Measurements from ENCODE around the gene SNX25. TPM values are rescaled to one million over a fixed set of nuclear protein-coding genes. Genes with fewer than 3 reads are reported as not detected.
"Not testable (repeated sequence)": the region's sequence is repeated elsewhere in the genome, so short reads cannot be mapped to it uniquely, and the experiment has no call there.

SNX25 gene
- total and polyA plus RNA-seq, 2 donors (not counting 1 experiment from before 2014, with no cell fraction given), result 12.0 to 77.6 TPM

- no peaks in the 10 kb centered on the region for H4K20me1 ChIP-seq (ENCODE audit: control insufficient read depth, insufficient read depth, low read length, poor library complexity, severe bottlenecking)
- Mint-ChIP-seq H3K4me3 (peak overlapping the region; percentile 97), H3K27me3 (no peaks in the 10 kb centered on the region), H3K4me1 (peaks cover 50% of the 10 kb centered on the region), H3K9me3 (ENCODE audit: insufficient read depth) (no peaks in the 10 kb centered on the region), H3K27ac (peak overlapping the region; percentile 89)
- peaks cover 61% of the 10 kb centered on the region for H3K79me2 ChIP-seq (ENCODE audit: control insufficient read depth, insufficient read depth, low read length)
- H3K9ac ChIP-seq (ENCODE audit: low read length), result peak overlapping the region; percentile 75
- H3K27me3 ChIP-seq (replicated peaks in 1 of 4; ENCODE audit: control extremely low read depth in 1 of 4, control insufficient read depth in 3 of 4, insufficient read depth in 4 of 4, low read length in 3 of 4), result no peaks in the 10 kb centered on the region
- peaks cover 34 to 50% of the 10 kb centered on the region in 2 donors for H3K4me1 ChIP-seq (ENCODE audit: control insufficient read depth in 2 of 2, insufficient read depth in 2 of 2, low read length in 2 of 2)
- intact Hi-C loops (cut with micrococcal nuclease), result loop anchor here (2.0 to 5.0 kb wide), 5 partner anchors 192 to 1697 kb away; partner anchors contain the start of genes ACSL1, ANKRD37, ING2 and IRF2
- peak; percentile 40 for DNase-seq
- H3K4me3 ChIP-seq (ENCODE audit: control extremely low read depth in 1 of 5, extremely low read depth in 1 of 5, insufficient read depth in 1 of 5, low read depth in 2 of 5, low read length in 4 of 5), result peak overlapping the region; percentile 58 to 73 (median 71)
- no peaks in the 10 kb centered on the region for H3K9me3 ChIP-seq (ENCODE audit: control extremely low read depth in 1 of 3, control insufficient read depth in 2 of 3, insufficient read depth in 1 of 3, low read length in 2 of 3)
- H3K27ac ChIP-seq (ENCODE audit: low read length in 2 of 2), result peak overlapping the region; percentile 76 to 90
- ChIA-PET POLR2A (no interaction called here), CTCF (interaction anchor here (0.9 to 1.1 kb wide), 2 partner anchors 21 to 61 kb away, joined by 3 read pairs; partner anchors contain the start of gene SLC25A4)
- ATAC-seq (ENCODE audit: low read depth), result no peak
- WGBS (ENCODE audit: insufficient coverage), result 20% methylated on average over 1 of the region's 14 CpGs
- peak overlapping the region; percentile 88 for H2AFZ ChIP-seq (ENCODE audit: insufficient read depth, low read depth, low read length, poor library complexity, severe bottlenecking)
- H3K36me3 ChIP-seq (replicated peaks in 1 of 2; ENCODE audit: control extremely low read depth in 1 of 2, control insufficient read depth in 1 of 2, extremely low read depth in 1 of 2, insufficient read depth in 2 of 2, low read length in 1 of 2), result no peaks in the 10 kb centered on the region
- TF ChIP-seq CTCF (IDR thresholded peaks at IDR 0.05) (no peak), EZH2 (IDR thresholded peaks at IDR 0.05; ENCODE audit: borderline replicate concordance, insufficient read depth, low read depth, low read length, poor library complexity, severe bottlenecking) (no peak)
- peak overlapping the region; percentile 80 for H3K4me2 ChIP-seq (replicated peaks; ENCODE audit: low read depth, low read length, poor library complexity, severe bottlenecking)
Observed at GRCh38 chr4:185204238-185204910, 5.0 kb upstream of the SNX25 start.

- peak overlapping the region in 1 of 5 experiments; percentile 73 for H3K4me3 ChIP-seq (ENCODE audit: control extremely low read depth in 1 of 5, extremely low read depth in 1 of 5, insufficient read depth in 1 of 5, low read depth in 2 of 5, low read length in 4 of 5)
- peak overlapping the region; percentile 80 for H3K4me2 ChIP-seq (replicated peaks; ENCODE audit: low read depth, low read length, poor library complexity, severe bottlenecking)
- H3K9me3 ChIP-seq (ENCODE audit: control extremely low read depth in 1 of 3, control insufficient read depth in 2 of 3, insufficient read depth in 1 of 3, low read length in 2 of 3); H3K36me3 ChIP-seq (replicated peaks in 1 of 2; ENCODE audit: control extremely low read depth in 1 of 2, control insufficient read depth in 1 of 2, extremely low read depth in 1 of 2, insufficient read depth in 2 of 2, low read length in 1 of 2); H3K27me3 ChIP-seq (replicated peaks in 1 of 4; ENCODE audit: control extremely low read depth in 1 of 4, control insufficient read depth in 3 of 4, insufficient read depth in 4 of 4, low read length in 3 of 4); H3K9me3 Mint-ChIP-seq (ENCODE audit: insufficient read depth); H4K20me1 ChIP-seq (ENCODE audit: control insufficient read depth, insufficient read depth, low read length, poor library complexity, severe bottlenecking); POLR2A ChIA-PET; ATAC-seq (ENCODE audit: low read depth); DNase-seq; H3K27me3 Mint-ChIP-seq; H2AFZ ChIP-seq (ENCODE audit: insufficient read depth, low read depth, low read length, poor library complexity, severe bottlenecking): not testable (repeated sequence)
- peak overlapping the region; percentile 75 for H3K9ac ChIP-seq (ENCODE audit: low read length)
- peaks cover 34 to 50% of the 10 kb centered on the region in 2 donors for H3K4me1 ChIP-seq (ENCODE audit: control insufficient read depth in 2 of 2, insufficient read depth in 2 of 2, low read length in 2 of 2)
- peak overlapping the region; percentile 97 for H3K4me3 Mint-ChIP-seq
- peak overlapping the region in 1 of 2 donors; percentile 90 for H3K27ac ChIP-seq (ENCODE audit: low read length in 2 of 2)
- CTCF ChIA-PET, result interaction anchor here (0.9 to 1.1 kb wide), 2 partner anchors 21 to 62 kb away, joined by 3 read pairs; partner anchors contain the start of gene SLC25A4
- H3K4me1 Mint-ChIP-seq, result peaks cover 50% of the 10 kb centered on the region
- WGBS (ENCODE audit: insufficient coverage), result 91% methylated on average over 9 of the region's 13 CpGs
- intact Hi-C loops (cut with micrococcal nuclease), result loop anchor here (2.0 kb wide), 1 partner anchor 192 kb away; the partner anchor contains the start of gene ANKRD37
- peaks cover 58% of the 10 kb centered on the region for H3K79me2 ChIP-seq (ENCODE audit: control insufficient read depth, insufficient read depth, low read length)
- peak overlapping the region; percentile 57 for H3K27ac Mint-ChIP-seq
Observed at GRCh38 chr4:185205073-185205472, 4.3 kb upstream of the SNX25 start.

Data from B cell (primary cell).